Gastroesophageal sphincter (tissue), 3 donors: ENCODE data around the gene PSME3.

Source experiments
- POLR2A ChIP-seq, 2 donors: fragments of 450-650 bp; IDR thresholded peaks; one replicate each; pipeline ENCODE4 v1.6.1; 2017; ENCODE audit warnings: antibody characterized with exemption in 2 of 2, mild to moderate bottlenecking in 2 of 2, moderate library complexity in 1 of 2
- POLR2AphosphoS5 ChIP-seq: sonication (generic); formaldehyde crosslinking; IDR thresholded peaks from one replicate; pipeline ENCODE4 v1.6.1; 2017; ENCODE audit warnings: antibody characterized with exemption
- TF ChIP-seq, protein P1 (sequence below), 4 experiments: fragments of 200-600 bp in 2 of 4; fragments of 450-650 bp in 2 of 4; sonication (generic) in 1 of 4; IDR thresholded peaks; one replicate each; pipeline ENCODE4 v1.5.1; 2017 to 2019; ENCODE audit warnings: antibody characterized with exemption in 4 of 4, mild to moderate bottlenecking in 2 of 4, moderate library complexity in 2 of 4

DNA sequence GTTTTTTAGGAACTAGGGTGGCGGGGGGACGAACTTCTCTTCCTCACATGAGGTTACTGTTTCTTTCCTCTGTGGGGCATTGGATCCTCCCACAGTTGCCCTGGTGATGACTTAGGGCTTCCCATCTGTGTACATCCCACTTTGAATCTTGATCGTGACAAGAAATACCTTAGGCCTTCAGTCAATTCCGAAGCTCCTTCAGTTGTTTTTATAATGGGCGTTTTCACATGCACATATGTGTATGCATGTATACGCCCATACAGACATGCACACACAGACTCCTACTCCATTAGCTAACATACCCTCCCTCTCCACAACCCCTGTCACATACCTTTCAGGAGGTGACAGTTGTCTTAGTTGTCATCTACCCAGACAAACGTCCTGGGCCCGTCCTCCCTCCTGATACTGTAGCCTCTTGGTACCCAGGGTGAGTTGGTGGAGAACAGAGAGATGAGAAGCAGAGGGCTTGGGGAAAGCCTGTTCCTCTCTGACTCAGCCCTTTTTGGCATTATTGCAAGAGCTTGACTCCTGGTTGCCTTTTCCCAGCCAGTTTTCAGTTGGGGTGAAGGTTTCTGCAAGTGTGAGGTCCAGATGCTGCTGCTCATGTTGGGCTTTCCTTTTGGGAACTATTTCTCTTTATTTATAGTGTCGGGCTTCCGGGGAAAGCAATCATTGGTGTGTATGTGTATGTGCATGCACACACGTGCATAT, 8.9 kb downstream of the PSME3 start:
- TF ChIP-seq, protein P1, sequence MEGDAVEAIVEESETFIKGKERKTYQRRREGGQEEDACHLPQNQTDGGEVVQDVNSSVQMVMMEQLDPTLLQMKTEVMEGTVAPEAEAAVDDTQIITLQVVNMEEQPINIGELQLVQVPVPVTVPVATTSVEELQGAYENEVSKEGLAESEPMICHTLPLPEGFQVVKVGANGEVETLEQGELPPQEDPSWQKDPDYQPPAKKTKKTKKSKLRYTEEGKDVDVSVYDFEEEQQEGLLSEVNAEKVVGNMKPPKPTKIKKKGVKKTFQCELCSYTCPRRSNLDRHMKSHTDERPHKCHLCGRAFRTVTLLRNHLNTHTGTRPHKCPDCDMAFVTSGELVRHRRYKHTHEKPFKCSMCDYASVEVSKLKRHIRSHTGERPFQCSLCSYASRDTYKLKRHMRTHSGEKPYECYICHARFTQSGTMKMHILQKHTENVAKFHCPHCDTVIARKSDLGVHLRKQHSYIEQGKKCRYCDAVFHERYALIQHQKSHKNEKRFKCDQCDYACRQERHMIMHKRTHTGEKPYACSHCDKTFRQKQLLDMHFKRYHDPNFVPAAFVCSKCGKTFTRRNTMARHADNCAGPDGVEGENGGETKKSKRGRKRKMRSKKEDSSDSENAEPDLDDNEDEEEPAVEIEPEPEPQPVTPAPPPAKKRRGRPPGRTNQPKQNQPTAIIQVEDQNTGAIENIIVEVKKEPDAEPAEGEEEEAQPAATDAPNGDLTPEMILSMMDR (IDR thresholded peaks at IDR 0.05), result no peak
- TF ChIP-seq POLR2A (IDR thresholded peaks at IDR 0.05), result no peak
- TF ChIP-seq POLR2AphosphoS5, result no peak
